Epithelial cell of esophagus (primary cell): ENCODE data around the gene C10orf62.
"Not testable (repeated sequence)": the region's sequence is repeated elsewhere in the genome, so short reads cannot be mapped to it uniquely, and the experiment has no call there.

Source experiments
- DNase-seq: peaks from one replicate; pipeline ENCODE4 v3.0.0; 2010; ENCODE audit warnings: low read depth
- H3K4me3 ChIP-seq: 2 replicates; pipeline ENCODE4 v1.5.1; 2011; ENCODE audit warnings: mild to moderate bottlenecking, low read length, control low read depth
- CTCF ChIP-seq: IDR thresholded peaks from 2 replicates; pipeline ENCODE4 v1.5.1; 2011; ENCODE audit warnings: low read depth, mild to moderate bottlenecking, low read length, control low read depth, inconsistent platforms; ENCODE audit not compliant: insufficient read depth; ENCODE audit errors: missing control alignments

The C10orf62 gene

GRCh38 chr10:97571622-97572021, 17.9 kb upstream of the C10orf62 start:
- no peak for TF ChIP-seq CTCF
- peak; percentile 99 for DNase-seq
- H3K4me3 ChIP-seq, result no peak overlapping the region

DNA sequence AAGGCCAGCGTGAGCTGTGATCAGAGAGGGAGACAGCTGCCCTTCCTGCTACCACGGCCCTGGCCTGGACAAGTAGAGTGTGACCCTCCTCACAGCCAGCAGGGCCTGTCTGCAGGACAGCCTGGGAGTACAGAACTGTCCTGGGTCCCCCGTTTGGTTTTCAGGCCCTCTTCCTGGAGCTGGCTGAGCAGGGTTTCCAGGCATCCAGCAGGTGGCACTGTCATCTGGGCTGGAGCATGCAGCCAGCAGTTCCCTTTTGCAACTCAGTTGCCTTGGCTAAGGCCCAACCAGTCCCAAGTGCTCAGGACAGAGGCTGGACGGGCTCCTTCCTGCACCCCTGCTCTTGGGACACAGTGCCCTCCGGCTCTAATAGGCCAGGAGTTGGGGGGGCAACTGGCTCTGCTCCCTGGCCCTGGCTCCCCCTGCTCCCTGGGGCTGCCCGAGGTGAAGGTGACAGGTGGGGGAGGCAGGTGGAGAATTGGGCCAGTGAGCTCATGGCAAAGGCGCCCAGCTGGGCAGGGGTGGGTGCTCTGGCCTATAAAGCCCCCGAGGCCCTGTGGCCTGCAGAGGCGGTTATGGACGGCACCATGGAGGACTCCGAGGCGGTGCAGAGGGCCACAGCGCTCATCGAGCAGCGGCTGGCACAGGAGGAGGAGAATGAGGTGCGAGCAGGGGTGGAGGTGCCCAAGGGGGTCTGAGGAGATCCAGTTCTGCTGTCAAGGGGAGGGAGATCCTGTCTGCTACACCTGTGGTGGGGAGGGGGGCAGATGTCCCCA, 17.1 kb upstream of the C10orf62 start, which contains the start of gene ANKRD2:
ANKRD2 (plus strand) TSS at position 566 of the 776 bp plus-strand sequence; CDS start at position 576, 10 bp downstream.
- peak; percentile 86 for DNase-seq
- peak; percentile 92 for TF ChIP-seq CTCF
- no peak within 1 kb of the TSS for H3K4me3 ChIP-seq

- no peak for TF ChIP-seq CTCF
- no peak overlapping the region for H3K4me3 ChIP-seq
- peak; percentile 16 for DNase-seq
Measured at GRCh38 chr10:97573021-97573420, 16.5 kb upstream of the C10orf62 start.

DNA sequence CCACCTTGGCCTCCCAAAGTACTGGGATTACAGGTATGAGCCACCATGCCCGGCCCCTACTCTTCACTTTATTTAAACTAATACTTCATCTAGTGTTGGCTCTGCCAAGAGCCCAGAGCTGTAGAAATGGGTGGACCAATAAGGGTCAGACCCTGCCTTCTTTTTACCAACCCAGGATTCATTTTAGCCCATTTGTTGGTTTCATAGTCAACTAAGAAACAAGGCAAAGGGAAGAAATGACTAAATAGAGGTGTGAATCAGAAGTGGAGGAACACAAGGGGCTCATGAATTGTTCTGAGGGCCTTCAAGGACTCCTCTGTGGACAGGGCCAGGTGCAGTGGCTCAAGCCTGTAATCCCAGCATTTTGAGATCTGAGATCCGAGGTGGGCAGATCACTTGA, 15.8 kb upstream of the C10orf62 start:
- no peak for TF ChIP-seq CTCF
- DNase-seq, result no peak
- no peak overlapping the region for H3K4me3 ChIP-seq

DNA sequence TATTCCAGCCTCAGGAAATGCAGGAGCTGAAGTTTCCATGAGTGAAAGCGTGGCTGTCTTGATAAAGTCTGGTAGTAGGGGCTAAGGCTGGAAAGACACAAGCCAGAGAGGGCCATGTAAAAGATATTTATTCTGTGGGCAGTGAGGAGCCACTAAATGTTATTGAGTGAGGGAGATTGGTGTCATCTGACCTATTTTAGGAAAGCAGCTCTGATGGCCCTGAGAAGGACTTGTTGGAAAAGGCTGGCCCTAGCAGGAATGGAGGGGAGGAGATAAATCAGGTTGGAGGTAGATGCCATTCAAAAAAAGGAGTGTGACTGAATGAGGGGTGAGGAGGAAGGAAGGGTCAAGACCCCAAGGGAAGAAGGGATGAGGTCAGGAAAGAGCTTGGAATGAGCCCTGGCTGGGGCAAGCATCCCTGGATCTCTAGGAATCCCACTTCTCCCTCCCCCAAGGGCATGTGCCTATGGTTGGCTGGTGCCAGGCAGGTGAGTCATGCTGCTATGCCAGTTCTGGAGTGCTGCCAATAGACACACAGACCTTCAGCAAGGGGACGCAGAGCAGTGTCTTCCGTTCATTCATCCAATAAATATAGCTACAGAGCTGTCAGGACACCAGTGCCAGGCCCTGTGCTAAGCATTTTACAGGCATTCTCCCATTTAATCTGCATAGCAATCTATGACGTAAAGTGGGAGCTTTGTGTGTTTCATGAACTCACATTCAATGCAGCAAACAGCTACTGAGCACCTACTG, 15.0 kb upstream of the C10orf62 start:
- no peak overlapping the region for H3K4me3 ChIP-seq
- peak; percentile 95 for DNase-seq
- no peak for TF ChIP-seq CTCF

GRCh38 chr10:97575127-97575668, 14.3 kb upstream of the C10orf62 start:
- no peak for DNase-seq
- no peak overlapping the region for H3K4me3 ChIP-seq

DNA sequence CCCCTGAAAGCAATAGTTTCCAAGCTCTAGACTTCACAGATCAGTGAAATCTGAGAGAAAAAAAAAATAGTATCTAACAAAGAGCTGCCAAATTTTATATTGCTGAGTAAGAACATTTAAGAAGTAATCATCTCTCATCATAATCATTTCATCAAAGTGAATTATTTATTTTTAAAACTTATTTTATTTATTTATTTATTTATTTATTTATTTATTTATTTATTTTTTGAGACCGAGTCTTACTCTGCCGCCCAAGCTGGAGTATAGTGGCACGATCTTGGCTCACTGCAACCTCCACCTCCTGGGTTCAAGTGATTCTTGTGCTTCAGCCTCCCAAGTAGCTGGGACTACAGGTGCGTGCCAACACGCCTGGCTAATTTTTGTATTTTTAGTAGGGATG, 13.0 kb upstream of the C10orf62 start:
- H3K4me3 ChIP-seq, DNase-seq: not testable (repeated sequence)

More at GRCh38 chr10:97575127-97575668, 14.3 kb upstream of the C10orf62 start:
- no peak for TF ChIP-seq CTCF
